Chondrocyte (in vitro differentiated cells): ENCODE measurements around the gene ZNF236. TPM values are rescaled to one million over a fixed set of nuclear protein-coding genes. Genes with fewer than 3 reads are reported as not detected.

Experiments used
- DNase-seq: peaks from one replicate; pipeline ENCODE4 v3.0.0; 2021; ENCODE audit warnings: mixed read lengths, low spot score
- H3K27ac Mint-ChIP-seq: one replicate; pipeline ENCODE4 v1.8.0; 2021; ENCODE audit warnings: mild to moderate bottlenecking, moderate library complexity, mixed read lengths; ENCODE audit not compliant: unreplicated experiment
- H3K27me3 Mint-ChIP-seq: 2 replicates; pipeline ENCODE4 v1.8.0; 2021; ENCODE audit warnings: low read depth, mixed read lengths
- H3K36me3 Mint-ChIP-seq: 2 replicates; pipeline ENCODE4 v1.8.0; 2021; ENCODE audit warnings: low read depth, mixed read lengths
- H3K4me1 Mint-ChIP-seq: 2 replicates; pipeline ENCODE4 v1.8.0; 2021; ENCODE audit warnings: low read depth, mild to moderate bottlenecking, mixed read lengths
- H3K4me3 Mint-ChIP-seq: one replicate; pipeline ENCODE4 v1.8.0; 2021; ENCODE audit warnings: mild to moderate bottlenecking, moderate library complexity, mixed read lengths; ENCODE audit not compliant: unreplicated experiment
- H3K9me3 Mint-ChIP-seq: 2 replicates; pipeline ENCODE4 v1.8.0; 2021; ENCODE audit warnings: low read depth, mixed read lengths
- total RNA-seq: library from RNA; stranded (reverse); gene quantifications from 3 replicates; pipeline ENCODE4 v1.2.1, GENCODE V29; 2021
- TF ChIP-seq, protein P1 (sequence below): fragments of 200-600 bp; sonication (generic); IDR thresholded peaks from 2 replicates; pipeline ENCODE4 v1.5.0; 2021; ENCODE audit warnings: antibody characterized with exemption, mild to moderate bottlenecking, moderate library complexity

The ZNF236 gene
- total RNA-seq, 1 donor from 2014 or later: 14.3 TPM

- no peaks in the 10 kb centered on the region for H3K27me3 Mint-ChIP-seq
- no peak for DNase-seq
- no peaks in the 10 kb centered on the region for H3K9me3 Mint-ChIP-seq
- H3K27ac Mint-ChIP-seq: no peak overlapping the region
- no peaks in the 10 kb centered on the region for H3K4me1 Mint-ChIP-seq
- H3K4me3 Mint-ChIP-seq: no peak overlapping the region
- H3K36me3 Mint-ChIP-seq: peaks cover 29% of the 10 kb centered on the region
- TF ChIP-seq, protein P1, sequence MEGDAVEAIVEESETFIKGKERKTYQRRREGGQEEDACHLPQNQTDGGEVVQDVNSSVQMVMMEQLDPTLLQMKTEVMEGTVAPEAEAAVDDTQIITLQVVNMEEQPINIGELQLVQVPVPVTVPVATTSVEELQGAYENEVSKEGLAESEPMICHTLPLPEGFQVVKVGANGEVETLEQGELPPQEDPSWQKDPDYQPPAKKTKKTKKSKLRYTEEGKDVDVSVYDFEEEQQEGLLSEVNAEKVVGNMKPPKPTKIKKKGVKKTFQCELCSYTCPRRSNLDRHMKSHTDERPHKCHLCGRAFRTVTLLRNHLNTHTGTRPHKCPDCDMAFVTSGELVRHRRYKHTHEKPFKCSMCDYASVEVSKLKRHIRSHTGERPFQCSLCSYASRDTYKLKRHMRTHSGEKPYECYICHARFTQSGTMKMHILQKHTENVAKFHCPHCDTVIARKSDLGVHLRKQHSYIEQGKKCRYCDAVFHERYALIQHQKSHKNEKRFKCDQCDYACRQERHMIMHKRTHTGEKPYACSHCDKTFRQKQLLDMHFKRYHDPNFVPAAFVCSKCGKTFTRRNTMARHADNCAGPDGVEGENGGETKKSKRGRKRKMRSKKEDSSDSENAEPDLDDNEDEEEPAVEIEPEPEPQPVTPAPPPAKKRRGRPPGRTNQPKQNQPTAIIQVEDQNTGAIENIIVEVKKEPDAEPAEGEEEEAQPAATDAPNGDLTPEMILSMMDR: no peak
These were observed 62.6 kb downstream of the ZNF236 start for GRCh38 chr18:76885001-76885400.

DNA sequence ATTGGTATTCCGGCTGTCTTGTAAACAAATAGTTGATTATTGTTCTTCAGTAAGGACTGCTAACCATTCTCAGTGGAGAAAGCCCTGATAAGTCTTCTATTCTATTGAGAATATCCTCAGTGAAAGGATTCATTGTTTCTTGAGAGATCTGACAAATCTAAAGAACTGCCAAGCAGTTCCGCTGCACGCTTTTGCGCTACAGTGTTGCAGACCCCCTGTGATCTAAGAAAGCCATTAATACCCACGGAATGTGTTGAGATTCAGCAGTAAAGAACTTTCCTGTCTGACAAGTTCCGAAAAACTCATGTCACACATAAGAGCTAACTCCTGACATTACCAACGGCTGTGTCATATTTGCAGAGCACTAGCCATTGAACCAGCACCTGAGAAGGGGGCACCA, 63.8 kb downstream of the ZNF236 start:
- TF ChIP-seq, protein P1: no peak
- Mint-ChIP-seq H3K27ac (no peak overlapping the region), H3K9me3 (no peaks in the 10 kb centered on the region)

GRCh38 chr18:76889091-76889699, 66.8 kb downstream of the ZNF236 start:
- H3K27me3 Mint-ChIP-seq: no peaks in the 10 kb centered on the region
- peaks cover 20% of the 10 kb centered on the region for H3K36me3 Mint-ChIP-seq
- H3K9me3 Mint-ChIP-seq: peaks cover 3% of the 10 kb centered on the region

More for the DNA sequence above, 63.8 kb downstream of the ZNF236 start:
- H3K36me3 Mint-ChIP-seq: peaks cover 28% of the 10 kb centered on the region
- no peak overlapping the region for H3K4me3 Mint-ChIP-seq
- H3K27me3 Mint-ChIP-seq: no peaks in the 10 kb centered on the region
- no peaks in the 10 kb centered on the region for H3K4me1 Mint-ChIP-seq
- no peak for DNase-seq

GRCh38 chr18:76892832-76893231, 70.5 kb downstream of the ZNF236 start:
- DNase-seq: no peak
- Mint-ChIP-seq H3K4me3 (no peak overlapping the region), H3K36me3 (peaks cover 29% of the 10 kb centered on the region), H3K9me3 (peaks cover 3% of the 10 kb centered on the region), H3K27me3 (no peaks in the 10 kb centered on the region), H3K27ac (no peak overlapping the region), H3K4me1 (no peaks in the 10 kb centered on the region)
- TF ChIP-seq, protein P1: no peak

More at GRCh38 chr18:76889091-76889699, 66.8 kb downstream of the ZNF236 start:
- Mint-ChIP-seq H3K27ac (peak overlapping the region; percentile 3), H3K4me3 (no peak overlapping the region), H3K4me1 (no peaks in the 10 kb centered on the region)
- DNase-seq: no peak
- TF ChIP-seq, protein P1: no peak

DNA sequence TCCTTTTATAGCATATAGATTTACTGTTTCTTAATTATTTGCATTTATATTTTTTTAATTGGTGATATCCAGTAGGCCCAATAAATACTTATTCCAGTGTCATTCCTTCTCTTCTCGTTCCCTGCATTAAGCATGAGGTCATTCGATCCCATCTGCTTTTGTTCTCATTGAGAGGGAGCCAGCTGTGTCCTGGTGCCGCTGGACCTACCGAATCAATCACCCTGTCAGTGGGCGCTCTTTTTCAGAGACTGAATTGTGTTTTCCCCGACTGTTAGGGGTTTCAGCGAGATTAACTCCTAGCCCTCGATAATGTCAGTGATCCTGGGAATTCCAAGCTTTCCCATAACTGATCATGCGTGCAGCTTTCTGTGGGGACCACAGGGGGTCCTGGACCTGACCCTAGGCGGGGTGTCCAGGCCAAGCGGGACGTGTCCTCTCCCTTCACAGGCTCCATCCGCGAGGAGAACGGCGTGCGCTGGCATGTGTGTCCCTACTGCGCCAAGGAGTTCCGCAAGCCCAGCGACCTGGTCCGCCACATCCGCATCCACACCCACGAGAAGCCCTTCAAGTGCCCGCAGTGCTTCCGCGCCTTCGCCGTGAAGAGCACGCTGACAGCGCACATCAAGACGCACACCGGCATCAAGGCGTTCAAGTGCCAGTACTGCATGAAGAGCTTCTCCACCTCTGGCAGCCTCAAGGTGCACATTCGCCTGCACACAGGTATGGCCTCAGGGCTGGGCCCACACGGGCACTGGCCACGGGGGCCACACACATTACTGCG, 72.4 kb downstream of the ZNF236 start:
- Mint-ChIP-seq H3K4me3 (no peak overlapping the region), H3K36me3 (peaks cover 36% of the 10 kb centered on the region), H3K27me3 (no peaks in the 10 kb centered on the region), H3K4me1 (no peaks in the 10 kb centered on the region), H3K27ac (no peak overlapping the region), H3K9me3 (peaks cover 3% of the 10 kb centered on the region)
- no peak for DNase-seq
- TF ChIP-seq, protein P1: no peak
